Measurements from ENCODE around the gene CLIC5. TPM values are rescaled to one million over a fixed set of nuclear protein-coding genes. Genes with fewer than 3 reads are reported as not detected.

The CLIC5 gene
- total and polyA plus RNA-seq, 2 donors (not counting 1 experiment from before 2014, with no cell fraction given) = 0.96 to 0.97 TPM

DNA sequence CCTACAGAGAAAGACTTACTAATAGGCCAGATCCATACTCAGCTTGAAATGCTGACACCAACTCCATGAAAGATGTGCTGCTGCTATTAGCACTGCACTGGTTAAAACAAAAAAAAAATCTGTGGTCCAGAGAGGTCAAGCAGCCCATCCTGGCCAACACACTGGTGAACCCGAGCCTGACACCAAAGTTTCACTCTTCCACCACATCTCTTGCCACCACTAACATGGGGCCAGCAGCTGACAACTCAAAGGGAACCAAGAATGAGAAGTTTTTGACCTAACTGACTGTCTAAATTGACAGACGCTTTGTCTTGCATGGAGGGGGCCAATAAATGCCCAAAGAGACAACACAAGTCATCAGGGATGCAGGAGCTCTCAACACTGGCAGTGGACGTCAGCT, 5.4 kb downstream of the CLIC5 start:
- no peak for ATAC-seq (ENCODE audit: low read depth)
- Histone ChIP-seq H3K79me2 (ENCODE audit: control insufficient read depth, insufficient read depth, low read length) (no peaks in the 10 kb centered on the region), H3K9me3 (ENCODE audit: control extremely low read depth in 1 of 3, control insufficient read depth in 2 of 3, insufficient read depth in 1 of 3, low read length in 2 of 3) (no peaks in the 10 kb centered on the region), H3K4me1 (ENCODE audit: control insufficient read depth in 2 of 2, insufficient read depth in 2 of 2, low read length in 2 of 2) (peaks cover 23 to 26% of the 10 kb centered on the region in 2 donors), H2AFZ (ENCODE audit: insufficient read depth, low read depth, low read length, poor library complexity, severe bottlenecking) (no peak overlapping the region), H3K9ac (ENCODE audit: low read length) (no peak overlapping the region), H3K27me3 (replicated peaks in 1 of 4; ENCODE audit: control extremely low read depth in 1 of 4, control insufficient read depth in 3 of 4, insufficient read depth in 4 of 4, low read length in 3 of 4) (peaks cover 0 to 6% (median 0%) of the 10 kb centered on the region in 4 experiments), H3K36me3 (replicated peaks in 1 of 2; ENCODE audit: control extremely low read depth in 1 of 2, control insufficient read depth in 1 of 2, extremely low read depth in 1 of 2, insufficient read depth in 2 of 2, low read length in 1 of 2) (no peaks in the 10 kb centered on the region), H3K27ac (ENCODE audit: low read length in 2 of 2) (no peak overlapping the region), H3K4me2 (replicated peaks; ENCODE audit: low read depth, low read length, poor library complexity, severe bottlenecking) (no peak overlapping the region), H3K4me3 (ENCODE audit: control extremely low read depth in 1 of 5, extremely low read depth in 1 of 5, insufficient read depth in 1 of 5, low read depth in 2 of 5, low read length in 4 of 5) (no peak overlapping the region), H4K20me1 (ENCODE audit: control insufficient read depth, insufficient read depth, low read length, poor library complexity, severe bottlenecking) (no peaks in the 10 kb centered on the region)
- no peak for DNase-seq
- no peak for TF ChIP-seq EZH2 (IDR thresholded peaks at IDR 0.05; ENCODE audit: borderline replicate concordance, insufficient read depth, low read depth, low read length, poor library complexity, severe bottlenecking)
- TF ChIP-seq, protein P1, sequence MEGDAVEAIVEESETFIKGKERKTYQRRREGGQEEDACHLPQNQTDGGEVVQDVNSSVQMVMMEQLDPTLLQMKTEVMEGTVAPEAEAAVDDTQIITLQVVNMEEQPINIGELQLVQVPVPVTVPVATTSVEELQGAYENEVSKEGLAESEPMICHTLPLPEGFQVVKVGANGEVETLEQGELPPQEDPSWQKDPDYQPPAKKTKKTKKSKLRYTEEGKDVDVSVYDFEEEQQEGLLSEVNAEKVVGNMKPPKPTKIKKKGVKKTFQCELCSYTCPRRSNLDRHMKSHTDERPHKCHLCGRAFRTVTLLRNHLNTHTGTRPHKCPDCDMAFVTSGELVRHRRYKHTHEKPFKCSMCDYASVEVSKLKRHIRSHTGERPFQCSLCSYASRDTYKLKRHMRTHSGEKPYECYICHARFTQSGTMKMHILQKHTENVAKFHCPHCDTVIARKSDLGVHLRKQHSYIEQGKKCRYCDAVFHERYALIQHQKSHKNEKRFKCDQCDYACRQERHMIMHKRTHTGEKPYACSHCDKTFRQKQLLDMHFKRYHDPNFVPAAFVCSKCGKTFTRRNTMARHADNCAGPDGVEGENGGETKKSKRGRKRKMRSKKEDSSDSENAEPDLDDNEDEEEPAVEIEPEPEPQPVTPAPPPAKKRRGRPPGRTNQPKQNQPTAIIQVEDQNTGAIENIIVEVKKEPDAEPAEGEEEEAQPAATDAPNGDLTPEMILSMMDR (IDR thresholded peaks at IDR 0.05) = no peak
- Mint-ChIP-seq H3K9me3 (ENCODE audit: insufficient read depth) (no peaks in the 10 kb centered on the region), H3K27ac (no peak overlapping the region), H3K4me3 (no peak overlapping the region), H3K4me1 (peaks cover 42% of the 10 kb centered on the region), H3K27me3 (peaks cover 8% of the 10 kb centered on the region)
- ChIA-PET POLR2A (no interaction called here), CTCF (interaction anchor here (0.9 kb wide), 1 partner anchor 12 kb away, joined by 3 read pairs; no protein-coding TSS in a partner anchor)
- intact Hi-C loops (cut with micrococcal nuclease) = loop anchor here (5.0 kb wide), 1 partner anchor 117 kb away; the partner anchor contains the start of gene ENPP4
- 87% methylated on average over 3 of the region's 3 CpGs for WGBS (ENCODE audit: insufficient coverage)

DNA sequence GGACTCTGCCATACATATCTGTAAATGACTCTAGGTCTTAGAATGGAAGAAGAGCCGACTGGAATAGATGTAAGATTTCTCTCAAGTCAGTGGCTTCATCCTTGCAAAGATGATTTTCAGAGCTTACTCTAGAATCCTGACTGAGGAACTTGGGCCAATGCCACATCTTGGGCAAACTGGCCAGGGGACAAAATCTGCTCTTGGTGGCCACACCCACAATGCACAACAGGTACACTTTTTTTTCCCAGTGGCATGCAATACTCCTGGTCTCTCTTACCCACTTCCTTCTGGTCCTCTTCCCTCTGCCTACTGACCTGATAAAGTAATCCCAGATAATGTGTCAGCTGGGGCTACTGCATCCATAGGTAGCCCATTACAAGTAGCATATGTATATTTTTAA, 13.4 kb downstream of the CLIC5 start:
- no peaks in the 10 kb centered on the region for H3K9me3 ChIP-seq (ENCODE audit: control extremely low read depth in 1 of 3, control insufficient read depth in 2 of 3, insufficient read depth in 1 of 3, low read length in 2 of 3)
- Mint-ChIP-seq H3K9me3 (ENCODE audit: insufficient read depth) (no peaks in the 10 kb centered on the region), H3K27me3 (peaks cover 3% of the 10 kb centered on the region), H3K4me1 (no peaks in the 10 kb centered on the region), H3K27ac (no peak overlapping the region), H3K4me3 (no peak overlapping the region)
- H4K20me1 ChIP-seq (ENCODE audit: control insufficient read depth, insufficient read depth, low read length, poor library complexity, severe bottlenecking) = no peaks in the 10 kb centered on the region
- DNase-seq = no peak
- no peak overlapping the region for H2AFZ ChIP-seq (ENCODE audit: insufficient read depth, low read depth, low read length, poor library complexity, severe bottlenecking)
- no peaks in the 10 kb centered on the region for H3K4me1 ChIP-seq (ENCODE audit: control insufficient read depth in 2 of 2, insufficient read depth in 2 of 2, low read length in 2 of 2)
- WGBS (ENCODE audit: insufficient coverage) = no CpG with 5 or more reads among the region's 1 CpG
- no peak for ATAC-seq (ENCODE audit: low read depth)
- no peaks in the 10 kb centered on the region for H3K27me3 ChIP-seq (replicated peaks in 1 of 4; ENCODE audit: control extremely low read depth in 1 of 4, control insufficient read depth in 3 of 4, insufficient read depth in 4 of 4, low read length in 3 of 4)
- H3K79me2 ChIP-seq (ENCODE audit: control insufficient read depth, insufficient read depth, low read length) = no peaks in the 10 kb centered on the region
- TF ChIP-seq EZH2 (IDR thresholded peaks at IDR 0.05; ENCODE audit: borderline replicate concordance, insufficient read depth, low read depth, low read length, poor library complexity, severe bottlenecking) = no peak
- TF ChIP-seq, protein P1 (IDR thresholded peaks at IDR 0.05) = no peak
- H3K9ac ChIP-seq (ENCODE audit: low read length) = no peak overlapping the region
- H3K36me3 ChIP-seq (replicated peaks in 1 of 2; ENCODE audit: control extremely low read depth in 1 of 2, control insufficient read depth in 1 of 2, extremely low read depth in 1 of 2, insufficient read depth in 2 of 2, low read length in 1 of 2) = no peaks in the 10 kb centered on the region
- intact Hi-C loops (cut with micrococcal nuclease) = no loop called here
- no peak overlapping the region for H3K27ac ChIP-seq (ENCODE audit: low read length in 2 of 2)
- ChIA-PET POLR2A (no interaction called here), CTCF (no interaction called here)
- H3K4me2 ChIP-seq (replicated peaks; ENCODE audit: low read depth, low read length, poor library complexity, severe bottlenecking) = no peak overlapping the region
- no peak overlapping the region for H3K4me3 ChIP-seq (ENCODE audit: control extremely low read depth in 1 of 5, extremely low read depth in 1 of 5, insufficient read depth in 1 of 5, low read depth in 2 of 5, low read length in 4 of 5)

Data from B cell (primary cell).